ENCODE data around the gene TAS2R7. TPM values are rescaled to one million over a fixed set of nuclear protein-coding genes. Genes with fewer than 3 reads are reported as not detected.
"Not testable (repeated sequence)": the region's sequence is repeated elsewhere in the genome, so short reads cannot be mapped to it uniquely, and the experiment has no call there.

Gene TAS2R7
- total RNA-seq, 4 donors from 2014 or later: not detected

DNA sequence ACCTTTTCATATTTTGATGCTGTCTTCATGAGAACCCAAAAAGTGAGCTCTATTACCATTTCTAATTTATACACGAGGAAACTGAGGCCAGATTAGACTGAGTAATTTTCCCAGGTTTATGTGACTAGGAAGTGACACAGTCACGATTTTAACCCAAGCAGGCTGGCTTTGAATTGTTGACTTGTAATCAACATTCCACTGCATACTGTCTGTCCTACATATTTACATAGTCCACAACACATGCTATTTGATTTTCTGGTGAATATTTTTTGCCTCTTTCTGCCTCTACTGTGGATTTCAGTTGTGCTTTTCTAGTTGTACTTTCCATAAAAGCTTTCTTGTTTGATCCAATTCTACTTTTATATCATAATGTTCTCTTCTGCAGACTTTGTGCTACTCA is 8.2 kb downstream of the TAS2R7 start:
- Histone ChIP-seq H3K4me3 (no peak overlapping the region), H3K36me3 (no peaks in the 10 kb centered on the region), H3K4me1 (no peaks in the 10 kb centered on the region), H3K27ac (no peak overlapping the region), H3K27me3 (no peaks in the 10 kb centered on the region), H3K9me3 (no peaks in the 10 kb centered on the region)
- TF ChIP-seq POLR2A (IDR thresholded peaks at IDR 0.05) (no peak), POLR2AphosphoS5 (IDR thresholded peaks at IDR 0.05) (no peak), EP300 (IDR thresholded peaks at IDR 0.05) (no peak)
- WGBS, 2 donors (ENCODE audit: low coverage in 1 of 2): 40 to 74% methylated on average over 2 of the region's 2 CpGs
- ATAC-seq: no peak

DNA sequence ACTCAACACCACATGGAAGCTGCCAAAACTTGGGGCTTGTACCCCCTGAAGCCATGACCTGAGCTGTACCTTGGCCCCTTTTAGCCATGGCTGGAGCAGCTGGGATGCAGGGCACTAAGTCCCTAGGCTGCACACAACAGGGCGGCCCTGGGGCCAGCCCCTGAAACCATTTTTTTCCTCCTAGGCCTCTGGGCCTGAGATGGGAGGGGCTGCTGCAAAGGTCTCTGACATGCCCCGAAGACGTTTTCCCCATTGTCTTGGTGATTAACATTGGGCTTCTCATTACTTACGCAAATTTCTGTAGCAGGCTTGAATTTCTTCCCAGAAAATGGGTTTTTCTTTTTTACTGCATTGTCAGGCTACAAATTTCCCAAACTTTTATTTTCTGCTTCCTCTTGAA is 10.7 kb downstream of the TAS2R7 start:
- not testable (repeated sequence) for H3K36me3 ChIP-seq, H3K27me3 ChIP-seq, ATAC-seq, H3K4me3 ChIP-seq, H3K9me3 ChIP-seq, H3K4me1 ChIP-seq, H3K27ac ChIP-seq
- 80% methylated on average over 4 of the region's 4 CpGs; no CpG with 5 or more reads in 1 of the 2 donors for WGBS, 2 donors (ENCODE audit: low coverage in 1 of 2)

DNA sequence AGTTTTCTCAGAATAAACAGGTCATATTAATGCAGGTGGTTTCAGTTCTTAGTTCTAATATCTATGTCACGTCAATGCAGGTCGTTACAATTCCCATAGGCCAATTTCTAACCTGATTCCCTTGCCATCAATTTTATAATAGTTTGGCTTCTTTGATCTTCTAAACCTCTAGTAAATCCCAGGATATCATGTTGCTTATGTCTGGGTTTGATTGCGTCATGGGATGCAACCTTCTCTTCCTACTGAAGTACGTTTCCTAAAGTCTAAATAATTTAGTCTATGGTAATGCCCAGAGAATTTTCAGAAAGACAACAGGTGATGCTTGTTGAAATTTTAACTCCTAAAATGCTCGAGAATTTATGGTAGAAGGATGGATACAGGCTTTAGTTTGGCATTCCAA is 19.2 kb downstream of the TAS2R7 start:
- H3K36me3 ChIP-seq: no peaks in the 10 kb centered on the region
- TF ChIP-seq, protein P1, sequence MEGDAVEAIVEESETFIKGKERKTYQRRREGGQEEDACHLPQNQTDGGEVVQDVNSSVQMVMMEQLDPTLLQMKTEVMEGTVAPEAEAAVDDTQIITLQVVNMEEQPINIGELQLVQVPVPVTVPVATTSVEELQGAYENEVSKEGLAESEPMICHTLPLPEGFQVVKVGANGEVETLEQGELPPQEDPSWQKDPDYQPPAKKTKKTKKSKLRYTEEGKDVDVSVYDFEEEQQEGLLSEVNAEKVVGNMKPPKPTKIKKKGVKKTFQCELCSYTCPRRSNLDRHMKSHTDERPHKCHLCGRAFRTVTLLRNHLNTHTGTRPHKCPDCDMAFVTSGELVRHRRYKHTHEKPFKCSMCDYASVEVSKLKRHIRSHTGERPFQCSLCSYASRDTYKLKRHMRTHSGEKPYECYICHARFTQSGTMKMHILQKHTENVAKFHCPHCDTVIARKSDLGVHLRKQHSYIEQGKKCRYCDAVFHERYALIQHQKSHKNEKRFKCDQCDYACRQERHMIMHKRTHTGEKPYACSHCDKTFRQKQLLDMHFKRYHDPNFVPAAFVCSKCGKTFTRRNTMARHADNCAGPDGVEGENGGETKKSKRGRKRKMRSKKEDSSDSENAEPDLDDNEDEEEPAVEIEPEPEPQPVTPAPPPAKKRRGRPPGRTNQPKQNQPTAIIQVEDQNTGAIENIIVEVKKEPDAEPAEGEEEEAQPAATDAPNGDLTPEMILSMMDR (IDR thresholded peaks at IDR 0.05): no peak
- TF ChIP-seq POLR2A (IDR thresholded peaks at IDR 0.05) (no peak), POLR2AphosphoS5 (IDR thresholded peaks at IDR 0.05) (no peak), EP300 (IDR thresholded peaks at IDR 0.05) (no peak)
- no peak overlapping the region for H3K4me3 ChIP-seq
- ATAC-seq: no peak
- no peaks in the 10 kb centered on the region for H3K9me3 ChIP-seq
- H3K27me3 ChIP-seq: no peaks in the 10 kb centered on the region
- H3K27ac ChIP-seq: no peak overlapping the region
- H3K4me1 ChIP-seq: no peaks in the 10 kb centered on the region
- WGBS, 2 donors (ENCODE audit: low coverage in 1 of 2): 57 to 62% methylated on average over 4 to 5 of the region's 5 CpGs

DNA sequence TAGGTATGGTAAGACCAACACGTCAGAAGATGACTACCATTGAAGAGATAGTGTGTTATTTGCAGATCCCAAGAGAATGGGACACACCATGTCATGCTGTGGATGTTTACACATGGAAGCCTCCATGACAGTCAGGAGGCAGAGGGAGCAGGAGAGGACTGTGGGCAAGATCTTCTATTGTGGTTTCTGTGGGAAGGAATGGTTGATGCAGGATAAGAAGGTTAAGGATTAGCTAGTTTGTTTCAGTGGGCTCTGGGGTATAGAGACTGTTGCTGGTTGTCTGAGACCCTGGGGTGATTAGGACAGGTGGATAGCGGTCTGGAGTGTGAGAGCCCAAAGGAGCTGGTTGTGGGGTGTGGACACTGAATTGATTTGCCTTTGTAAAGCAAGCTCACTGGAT is 23.3 kb downstream of the TAS2R7 start:
- Histone ChIP-seq H3K27ac (no peak overlapping the region), H3K9me3 (no peaks in the 10 kb centered on the region), H3K4me3 (no peak overlapping the region), H3K27me3 (no peaks in the 10 kb centered on the region), H3K4me1 (no peaks in the 10 kb centered on the region), H3K36me3 (no peaks in the 10 kb centered on the region)
- no peak for ATAC-seq
- TF ChIP-seq, protein P1 (IDR thresholded peaks at IDR 0.05): no peak
- TF ChIP-seq POLR2AphosphoS5 (IDR thresholded peaks at IDR 0.05) (no peak), EP300 (IDR thresholded peaks at IDR 0.05) (no peak), POLR2A (IDR thresholded peaks at IDR 0.05) (no peak)
- 70 to 93% methylated on average over 2 of the region's 2 CpGs for WGBS, 2 donors (ENCODE audit: low coverage in 1 of 2)

DNA sequence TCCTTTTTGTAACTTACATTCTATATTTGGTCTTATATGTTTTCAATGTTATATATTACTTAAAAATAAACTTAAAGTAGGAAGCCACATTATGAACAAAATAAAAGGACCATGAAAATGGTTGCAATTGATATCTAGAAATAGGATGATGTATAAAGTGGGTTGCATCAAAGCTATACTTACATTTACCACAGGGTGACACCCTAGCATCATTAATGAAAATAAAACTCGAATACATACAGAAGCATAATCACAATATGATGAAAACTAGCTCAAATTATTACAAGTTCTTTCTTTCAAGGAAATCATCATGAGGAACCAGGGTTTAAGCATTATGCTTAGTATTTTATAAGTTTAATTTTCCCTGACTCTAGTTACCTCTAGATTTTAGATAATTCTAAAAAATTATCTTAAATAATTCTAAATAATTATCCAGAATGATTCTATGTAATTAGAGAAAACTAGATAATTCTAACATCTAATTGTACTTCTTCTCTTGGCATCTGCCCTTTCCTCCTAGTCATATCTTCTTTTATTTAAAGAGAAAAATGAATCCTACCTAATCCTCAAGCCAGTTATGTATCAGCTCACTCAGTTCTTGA is 31.2 kb downstream of the TAS2R7 start:
- H3K4me1 ChIP-seq: no peaks in the 10 kb centered on the region
- no peak overlapping the region for H3K4me3 ChIP-seq
- WGBS, 2 donors (ENCODE audit: low coverage in 1 of 2): 0% methylated on average over 1 of the region's 1 CpG
- no peak for ATAC-seq
- H3K27me3 ChIP-seq: peaks cover 42% of the 10 kb centered on the region
- no peak overlapping the region for H3K27ac ChIP-seq
- no peaks in the 10 kb centered on the region for H3K36me3 ChIP-seq
- TF ChIP-seq EP300 (IDR thresholded peaks at IDR 0.05): no peak
- TF ChIP-seq, protein P1 (IDR thresholded peaks at IDR 0.05): peak; percentile 34 to 72 (median 68)
- H3K9me3 ChIP-seq: no peaks in the 10 kb centered on the region

DNA sequence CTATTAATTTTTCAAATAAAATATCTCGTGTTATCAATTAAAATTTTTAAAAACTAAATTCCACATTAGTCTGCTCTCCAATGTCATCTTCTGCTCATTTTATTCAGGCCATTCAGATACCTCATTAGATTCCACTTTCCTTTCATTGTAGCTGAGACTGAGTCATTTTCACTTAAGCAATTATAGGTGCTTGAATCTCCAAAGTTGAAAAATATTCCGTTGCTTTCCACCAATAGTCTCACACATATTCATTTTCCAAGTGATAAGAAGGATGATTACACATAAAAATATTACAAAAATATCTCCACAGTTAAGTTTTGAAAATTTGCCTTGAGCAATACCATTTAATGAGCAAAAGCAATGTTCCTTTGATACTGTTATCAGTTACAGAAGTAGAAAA is 42.8 kb downstream of the TAS2R7 start:
- no peak for ATAC-seq
- 36 to 42% methylated on average over 2 of the region's 2 CpGs for WGBS, 2 donors (ENCODE audit: low coverage in 1 of 2)
- H3K4me1 ChIP-seq: no peaks in the 10 kb centered on the region
- no peaks in the 10 kb centered on the region for H3K36me3 ChIP-seq
- no peak overlapping the region for H3K4me3 ChIP-seq
- H3K27me3 ChIP-seq: peaks cover 46% of the 10 kb centered on the region
- no peak overlapping the region for H3K27ac ChIP-seq
- TF ChIP-seq, protein P1 (IDR thresholded peaks at IDR 0.05): no peak
- TF ChIP-seq POLR2AphosphoS5 (IDR thresholded peaks at IDR 0.05) (no peak), EP300 (IDR thresholded peaks at IDR 0.05) (no peak), POLR2A (IDR thresholded peaks at IDR 0.05) (no peak)
- H3K9me3 ChIP-seq: peaks cover 0 to 26% (median 4%) of the 10 kb centered on the region in 3 donors
